Loucy (cell line): ENCODE results near the gene VSTM1.

Experiments
- CTCF ChIP-seq: fragments of 200-600 bp; sonication (generic); conservative IDR thresholded peaks from 2 replicates; pipeline ENCODE4 v1.5.1; 2014; ENCODE audit warnings: mild to moderate bottlenecking, antibody characterized with exemption, low read length
- EZH2phosphoT487 ChIP-seq: fragments of 200-600 bp; IDR thresholded peaks from 2 replicates; pipeline ENCODE4 v1.6.1; 2018; ENCODE audit warnings: antibody characterized with exemption, mild to moderate bottlenecking, moderate library complexity, borderline replicate concordance

DNA sequence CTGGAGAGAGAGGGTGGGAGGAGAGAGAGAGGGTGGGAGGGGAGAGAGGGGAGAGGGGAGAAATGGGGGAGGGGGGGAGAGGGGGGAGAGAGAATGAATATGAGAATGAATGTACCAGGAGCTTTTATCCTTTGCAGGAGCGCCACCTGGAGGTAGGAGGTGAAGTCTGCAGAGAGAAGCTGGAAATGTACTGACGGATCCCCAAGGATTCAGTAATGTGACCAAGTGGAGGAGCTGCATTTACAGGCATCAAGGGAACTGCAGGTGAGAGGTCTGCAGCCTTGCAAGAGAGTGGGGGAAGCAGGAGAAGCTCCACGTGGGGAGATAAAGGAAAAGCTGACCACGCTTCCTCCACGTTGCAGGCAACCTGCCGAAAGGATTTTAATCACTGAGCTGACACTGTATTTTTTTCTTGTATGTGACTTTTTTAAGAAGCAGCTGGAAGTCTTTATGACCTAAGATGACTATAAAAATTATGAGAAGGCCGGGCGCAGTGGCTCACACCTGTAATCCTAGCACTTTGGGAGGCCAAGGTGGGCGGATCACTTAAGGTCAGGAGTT, 33.7 kb downstream of the VSTM1 start:
- TF ChIP-seq CTCF, result peak; percentile 73
- no peak for TF ChIP-seq EZH2phosphoT487
